HG03280 (cell line): Measurements from ENCODE around the gene SLC35F3.

ENCODE experiments used
- ATAC-seq: cut with Tn5 transposase; IDR thresholded peaks from one replicate; pipeline ENCODE4 v1.9.1; 2021; ENCODE audit warnings: mild to moderate bottlenecking, moderate library complexity; ENCODE audit not compliant: unreplicated experiment

Gene SLC35F3

GRCh38 chr1:234309598-234310459, 405.4 kb downstream of the SLC35F3 start:
- ATAC-seq: peak; percentile 87

GRCh38 chr1:234310460-234310817, 406.0 kb downstream of the SLC35F3 start:
- no peak for ATAC-seq

- no peak for ATAC-seq
Measured at GRCh38 chr1:234311414-234311813, 406.9 kb downstream of the SLC35F3 start.

- ATAC-seq: no peak
Measured at GRCh38 chr1:234313171-234313570, 408.7 kb downstream of the SLC35F3 start.

GRCh38 chr1:234315091-234315541, 410.6 kb downstream of the SLC35F3 start:
- no peak for ATAC-seq

GRCh38 chr1:234315588-234315987, 411.1 kb downstream of the SLC35F3 start:
- ATAC-seq: no peak

- no peak for ATAC-seq
Measured at GRCh38 chr1:234316486-234316885, 412.0 kb downstream of the SLC35F3 start.

GRCh38 chr1:234316937-234317336, 412.5 kb downstream of the SLC35F3 start:
- no peak for ATAC-seq

- ATAC-seq: no peak
Measured at GRCh38 chr1:234320069-234320468, 415.6 kb downstream of the SLC35F3 start.

- no peak for ATAC-seq
Measured at GRCh38 chr1:234320549-234320948, 416.1 kb downstream of the SLC35F3 start.

GRCh38 chr1:234321231-234321630, 416.8 kb downstream of the SLC35F3 start:
- ATAC-seq: no peak

- no peak for ATAC-seq
Measured at GRCh38 chr1:234322097-234322496, 417.6 kb downstream of the SLC35F3 start.

GRCh38 chr1:234322979-234323378, 418.5 kb downstream of the SLC35F3 start:
- ATAC-seq: no peak

GRCh38 chr1:234324821-234325220, 420.3 kb downstream of the SLC35F3 start:
- no peak for ATAC-seq

- peak; percentile 37 for ATAC-seq
Measured at GRCh38 chr1:234325878-234326496, 421.5 kb downstream of the SLC35F3 start.

GRCh38 chr1:234326497-234327366, 422.3 kb downstream of the SLC35F3 start:
- ATAC-seq: peak; percentile 73

GRCh38 chr1:234327577-234328164, 423.2 kb downstream of the SLC35F3 start:
- ATAC-seq: no peak

- ATAC-seq: no peak
Measured at GRCh38 chr1:234330843-234331215, 426.4 kb downstream of the SLC35F3 start.

GRCh38 chr1:234331507-234331906, 427.0 kb downstream of the SLC35F3 start:
- no peak for ATAC-seq

- ATAC-seq: no peak
Measured at GRCh38 chr1:234336359-234336758, 431.9 kb downstream of the SLC35F3 start.

GRCh38 chr1:234337233-234337632, 432.8 kb downstream of the SLC35F3 start:
- ATAC-seq: no peak
